Measurements from ENCODE around the gene IL15RA. TPM values are rescaled to one million over a fixed set of nuclear protein-coding genes. Genes with fewer than 3 reads are reported as not detected.

The IL15RA gene
- 1 to 10 TPM; 1.8 to 2.4 (median 2.2) TPM for polyA plus RNA-seq (ENCODE audit: insufficient read length in 4 of 4)

- DNase-seq (ENCODE audit: low read depth in 4 of 4, low spot score in 2 of 4): peak in 3 of 4 donors; percentile 22 to 53 (median 37)
Measured at GRCh38 chr10:5977471-5978229, at the start of gene IL15RA. Gene IL15RA, minus strand, starts transcription at chr10:5977543. Its CDS starts 51 bp downstream, at chr10:5977492.

GRCh38 chr10:6025683-6026255 is 48.4 kb upstream of the IL15RA start:
- no peak for DNase-seq (ENCODE audit: low read depth in 4 of 4, low spot score in 2 of 4)

GRCh38 chr10:6024334-6024682 is 47.0 kb upstream of the IL15RA start:
- no peak for DNase-seq (ENCODE audit: low read depth in 4 of 4, low spot score in 2 of 4)

- no peak for DNase-seq (ENCODE audit: low read depth in 4 of 4, low spot score in 2 of 4)
Measured at GRCh38 chr10:6023661-6024333, 46.5 kb upstream of the IL15RA start.

- no peak for DNase-seq (ENCODE audit: low read depth in 4 of 4, low spot score in 2 of 4)
Measured at GRCh38 chr10:6022660-6023059, 45.3 kb upstream of the IL15RA start.

- no peak for DNase-seq (ENCODE audit: low read depth in 4 of 4, low spot score in 2 of 4)
Measured at GRCh38 chr10:6020826-6021225, 43.5 kb upstream of the IL15RA start.

- DNase-seq (ENCODE audit: low read depth in 4 of 4, low spot score in 2 of 4): no peak
Measured at GRCh38 chr10:6019796-6020195, 42.5 kb upstream of the IL15RA start.

- no peak for DNase-seq (ENCODE audit: low read depth in 4 of 4, low spot score in 2 of 4)
Measured at GRCh38 chr10:6019010-6019782, 41.9 kb upstream of the IL15RA start.

- no peak for DNase-seq (ENCODE audit: low read depth in 4 of 4, low spot score in 2 of 4)
Measured at GRCh38 chr10:6018422-6018821, 41.1 kb upstream of the IL15RA start.

GRCh38 chr10:6017781-6018354 is 40.5 kb upstream of the IL15RA start:
- DNase-seq (ENCODE audit: low read depth in 4 of 4, low spot score in 2 of 4): no peak

GRCh38 chr10:6014241-6014761 is 37.0 kb upstream of the IL15RA start:
- peak in 2 of 4 donors; percentile 6 to 23 for DNase-seq (ENCODE audit: low read depth in 4 of 4, low spot score in 2 of 4)

GRCh38 chr10:6013413-6014192 is 36.3 kb upstream of the IL15RA start:
- DNase-seq (ENCODE audit: low read depth in 4 of 4, low spot score in 2 of 4): no peak

GRCh38 chr10:6012121-6012905 is 35.0 kb upstream of the IL15RA start:
- no peak for DNase-seq (ENCODE audit: low read depth in 4 of 4, low spot score in 2 of 4)

GRCh38 chr10:6011558-6011957 is 34.2 kb upstream of the IL15RA start:
- DNase-seq (ENCODE audit: low read depth in 4 of 4, low spot score in 2 of 4): no peak

GRCh38 chr10:6010569-6010968 is 33.2 kb upstream of the IL15RA start:
- no peak for DNase-seq (ENCODE audit: low read depth in 4 of 4, low spot score in 2 of 4)

- DNase-seq (ENCODE audit: low read depth in 4 of 4, low spot score in 2 of 4): no peak
Measured at GRCh38 chr10:6009961-6010360, 32.6 kb upstream of the IL15RA start.

- DNase-seq (ENCODE audit: low read depth in 4 of 4, low spot score in 2 of 4): no peak
Measured at GRCh38 chr10:6009150-6009549, 31.8 kb upstream of the IL15RA start.

GRCh38 chr10:6008497-6009142 is 31.3 kb upstream of the IL15RA start:
- no peak for DNase-seq (ENCODE audit: low read depth in 4 of 4, low spot score in 2 of 4)
